Peyer's patch (tissue), 4 donors: Measurements from ENCODE around the gene ZDHHC24. TPM values are rescaled to one million over a fixed set of nuclear protein-coding genes. Genes with fewer than 3 reads are reported as not detected.
A peak's percentile ranks its signal among the peaks of the same experiment; 100 is the strongest.

Experiments
- DNase-seq, 3 donors: peaks; one replicate each; pipeline ENCODE4 v3.0.0-alpha.2; 2017 to 2019
- H3K27ac ChIP-seq, 4 donors: fragments of 200-600 bp; sonication (generic); one replicate each; pipeline ENCODE4 v1.5.1; 2016 to 2019
- H3K27me3 ChIP-seq, 2 donors: fragments of 200-600 bp; sonication (generic); one replicate each; pipeline ENCODE4 v1.5.1; 2019
- H3K36me3 ChIP-seq, 3 donors: fragments of 200-600 bp; sonication (generic); one replicate each; pipeline ENCODE4 v1.5.1; 2016 to 2019
- H3K4me1 ChIP-seq, 4 donors: fragments of 200-600 bp; sonication (generic); one replicate each; pipeline ENCODE4 v1.5.1; 2016 to 2019
- H3K4me3 ChIP-seq, 4 donors: fragments of 200-600 bp; sonication (generic); 1 replicate in 3 of 4; 2 replicates in 1 of 4; pipeline ENCODE4 v1.5.1; 2016 to 2019; ENCODE audit warnings: mild to moderate bottlenecking in 1 of 4
- H3K9me3 ChIP-seq, 4 donors: fragments of 200-600 bp; sonication (generic); one replicate each; pipeline ENCODE4 v1.5.1; 2016 to 2019; ENCODE audit warnings: mild to moderate bottlenecking in 1 of 4
- CTCF ChIP-seq, 6 experiments: fragments of 450-650 bp in 4 of 6; fragments of 200-600 bp in 2 of 6; sonication (generic) in 1 of 6; IDR thresholded peaks; one replicate each; pipeline ENCODE4 v1.5.1; 2017 to 2019; ENCODE audit warnings: antibody characterized with exemption in 6 of 6, mild to moderate bottlenecking in 3 of 6, moderate library complexity in 1 of 6
- POLR2A ChIP-seq, 2 donors: fragments of 450-650 bp; IDR thresholded peaks; one replicate each; pipeline ENCODE4 v1.5.1; 2017; ENCODE audit warnings: antibody characterized with exemption in 2 of 2, mild to moderate bottlenecking in 2 of 2, moderate library complexity in 2 of 2
- total RNA-seq, 4 donors: library from RNA; depleted of rRNA; stranded (reverse); fragments of >200 nt; gene quantifications; one replicate each; pipeline ENCODE4 v1.1.0, GENCODE V29; 2016

The ZDHHC24 gene
- total RNA-seq, 4 donors from 2014 or later = 9.1 to 29.3 (median 15.3) TPM

- Histone ChIP-seq H3K9me3 (no peaks in the 10 kb centered on the region), H3K4me3 (no peak overlapping the region), H3K27me3 (no peaks in the 10 kb centered on the region), H3K36me3 (peaks cover 0 to 73% (median 0%) of the 10 kb centered on the region in 3 donors), H3K27ac (peak overlapping the region in 1 of 4 donors; percentile 59), H3K4me1 (peaks cover 0 to 9% (median 0%) of the 10 kb centered on the region in 4 donors)
- DNase-seq = peak in 2 of 3 donors; percentile 63 to 73
- TF ChIP-seq CTCF (IDR thresholded peaks at IDR 0.05) (no peak), POLR2A (IDR thresholded peaks at IDR 0.05) (no peak)
Observed at GRCh38 chr11:66493130-66493529, 52.7 kb downstream of the ZDHHC24 start.

GRCh38 chr11:66492161-66492865 is 53.5 kb downstream of the ZDHHC24 start:
- Histone ChIP-seq H3K36me3 (peaks cover 0 to 77% (median 0%) of the 10 kb centered on the region in 3 donors), H3K27ac (peak overlapping the region in 1 of 4 donors; percentile 59), H3K4me1 (peaks cover 0 to 9% (median 0%) of the 10 kb centered on the region in 4 donors), H3K9me3 (no peaks in the 10 kb centered on the region), H3K4me3 (no peak overlapping the region), H3K27me3 (no peaks in the 10 kb centered on the region)
- no peak for TF ChIP-seq CTCF (IDR thresholded peaks at IDR 0.05)
- TF ChIP-seq POLR2A (IDR thresholded peaks at IDR 0.05) = no peak
- DNase-seq = no peak

- Histone ChIP-seq H3K4me3 (no peak overlapping the region), H3K36me3 (peaks cover 0 to 78% (median 0%) of the 10 kb centered on the region in 3 donors), H3K27ac (no peak overlapping the region), H3K9me3 (no peaks in the 10 kb centered on the region), H3K4me1 (peaks cover 0 to 9% (median 0%) of the 10 kb centered on the region in 4 donors), H3K27me3 (no peaks in the 10 kb centered on the region)
- DNase-seq = no peak
- TF ChIP-seq CTCF (IDR thresholded peaks at IDR 0.05) (peak in 3 of 6 experiments; percentile 4 to 17 (median 12)), POLR2A (IDR thresholded peaks at IDR 0.05) (no peak)
Observed at GRCh38 chr11:66491315-66491935, 54.4 kb downstream of the ZDHHC24 start.

GRCh38 chr11:66489636-66490035 is 56.2 kb downstream of the ZDHHC24 start:
- TF ChIP-seq POLR2A (IDR thresholded peaks at IDR 0.05) (no peak), CTCF (IDR thresholded peaks at IDR 0.05) (no peak)
- Histone ChIP-seq H3K36me3 (peaks cover 0 to 67% (median 0%) of the 10 kb centered on the region in 3 donors), H3K9me3 (no peaks in the 10 kb centered on the region), H3K4me1 (peaks cover 0 to 9% (median 0%) of the 10 kb centered on the region in 4 donors), H3K27ac (no peak overlapping the region), H3K4me3 (no peak overlapping the region), H3K27me3 (no peaks in the 10 kb centered on the region)
- no peak for DNase-seq

- Histone ChIP-seq H3K4me3 (no peak overlapping the region), H3K4me1 (peaks cover 0 to 9% (median 0%) of the 10 kb centered on the region in 4 donors), H3K36me3 (peaks cover 0 to 66% (median 0%) of the 10 kb centered on the region in 3 donors), H3K27ac (no peak overlapping the region), H3K27me3 (no peaks in the 10 kb centered on the region), H3K9me3 (no peaks in the 10 kb centered on the region)
- no peak for DNase-seq
- TF ChIP-seq POLR2A (IDR thresholded peaks at IDR 0.05) = no peak
- TF ChIP-seq CTCF (IDR thresholded peaks at IDR 0.05) = no peak
Observed at GRCh38 chr11:66488957-66489356, 56.9 kb downstream of the ZDHHC24 start.
